Measurements from ENCODE around the gene AIFM2. TPM values are rescaled to one million over a fixed set of nuclear protein-coding genes. Genes with fewer than 3 reads are reported as not detected.

Gene AIFM2
- total and polyA plus RNA-seq, 10 of the 15 experiments (the other 5 are each of a cell fraction or from before 2014, with no cell fraction given), result 4.5 to 30.8 (median 15.6) TPM

- TF ChIP-seq ZSCAN29 (IDR thresholded peaks at IDR 0.05) (0 out of 2 replicates have a peak, but pooled peaks have one; percentile 10), ZNF592 (IDR thresholded peaks at IDR 0.05) (no peak), FOXM1 (IDR thresholded peaks at IDR 0.05; ENCODE audit: low read depth, low read length) (no peak), MYB (IDR thresholded peaks at IDR 0.05; ENCODE audit: borderline replicate concordance, low read depth, low read length) (no peak), SRF (IDR thresholded peaks at IDR 0.05; ENCODE audit: low read depth in 2 of 2, low read length in 2 of 2) (no peak), REST (IDR thresholded peaks at IDR 0.05; ENCODE audit: low read depth, low read length) (no peak), WRNIP1 (IDR thresholded peaks at IDR 0.05; ENCODE audit: borderline replicate concordance, low read depth, low read length) (no peak), ATF2 (IDR thresholded peaks at IDR 0.05; ENCODE audit: low read length) (no peak), RBBP5 (conservative IDR thresholded peaks at IDR 0.05) (no peak), SMARCA5 (IDR thresholded peaks at IDR 0.05) (0 out of 2 replicates have a peak, but pooled peaks have one; percentile 44), SMAD1 (IDR thresholded peaks at IDR 0.05; ENCODE audit: low read depth, partially characterized antibody) (no peak), YBX1 (IDR thresholded peaks at IDR 0.05) (no peak), ZBTB40 (IDR thresholded peaks at IDR 0.05; ENCODE audit: borderline replicate concordance) (0 out of 2 replicates have a peak, but pooled peaks have one; percentile 28), ZNF24 (IDR thresholded peaks at IDR 0.05) (no peak)
- TF ChIP-seq, protein P1, sequence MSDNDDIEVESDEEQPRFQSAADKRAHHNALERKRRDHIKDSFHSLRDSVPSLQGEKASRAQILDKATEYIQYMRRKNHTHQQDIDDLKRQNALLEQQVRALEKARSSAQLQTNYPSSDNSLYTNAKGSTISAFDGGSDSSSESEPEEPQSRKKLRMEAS (IDR thresholded peaks at IDR 0.05; ENCODE audit: low read depth, low read length), result 0 out of 2 replicates have a peak, but pooled peaks have one; percentile 65
Measured at GRCh38 chr10:70132098-70133029, at the start of gene AIFM2 (continued).

All from GM12878 (cell line).